ENCODE results near the gene ST8SIA6.

Gene ST8SIA6

DNA sequence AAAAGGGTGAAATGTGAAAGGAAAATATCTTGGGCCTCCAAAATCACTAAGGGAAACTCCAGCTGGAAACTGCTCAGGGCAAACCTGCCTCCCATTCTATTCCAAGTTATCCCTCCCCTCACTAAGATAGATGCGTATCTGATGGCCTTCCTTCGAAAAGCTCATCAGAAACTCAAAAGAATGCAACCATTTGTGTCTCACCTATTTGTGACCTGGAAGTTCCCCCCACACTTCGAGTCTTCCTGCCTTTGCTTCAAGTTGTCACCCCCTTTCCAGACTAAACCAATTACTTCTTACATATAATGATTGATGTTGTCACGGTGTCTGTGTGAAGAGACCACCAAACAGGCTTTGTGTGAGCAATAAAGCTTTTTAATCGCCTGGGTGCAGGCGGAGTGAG, 69.3 kb downstream of the ST8SIA6 start:
- no peak for DNase-seq (ENCODE audit: low spot score)

DNA sequence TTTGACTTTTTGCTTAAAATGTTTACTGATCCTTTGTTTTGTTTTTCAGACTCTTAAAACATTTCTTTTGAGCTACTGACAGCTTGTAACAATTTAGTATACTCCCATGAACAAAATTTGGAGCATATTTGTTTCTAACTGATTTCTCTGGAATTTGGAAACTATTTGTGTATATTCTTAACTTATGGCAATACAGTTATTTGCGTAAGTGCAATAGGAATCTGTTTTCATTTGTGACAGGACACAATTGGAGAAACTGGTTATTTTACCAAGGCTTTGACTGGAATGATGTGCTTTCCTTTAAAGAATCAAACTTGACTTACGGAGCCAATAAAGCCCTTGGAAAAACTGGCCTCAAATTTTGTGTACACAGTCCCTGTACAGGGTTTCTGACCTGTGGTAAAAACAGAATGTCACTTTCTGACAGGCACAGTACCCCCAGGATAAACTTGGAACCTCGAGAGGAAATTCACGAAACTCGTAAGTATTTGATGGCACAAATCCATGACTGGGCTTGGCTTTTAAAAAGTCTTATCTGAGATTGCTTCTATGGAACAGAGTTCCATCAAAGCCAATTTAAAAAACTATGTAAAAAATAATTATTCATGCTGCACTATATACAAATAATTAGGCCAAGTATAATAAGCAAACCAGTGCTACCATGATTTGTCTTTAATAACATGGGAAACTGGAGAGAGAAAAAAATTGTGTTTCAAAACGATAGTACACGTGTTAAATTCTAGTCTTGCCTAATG, 70.4 kb downstream of the ST8SIA6 start:
- no peak for DNase-seq (ENCODE audit: low spot score)

- no peak for DNase-seq (ENCODE audit: low spot score)
Measured at GRCh38 chr10:17381502-17382142, 72.8 kb downstream of the ST8SIA6 start.

DNA sequence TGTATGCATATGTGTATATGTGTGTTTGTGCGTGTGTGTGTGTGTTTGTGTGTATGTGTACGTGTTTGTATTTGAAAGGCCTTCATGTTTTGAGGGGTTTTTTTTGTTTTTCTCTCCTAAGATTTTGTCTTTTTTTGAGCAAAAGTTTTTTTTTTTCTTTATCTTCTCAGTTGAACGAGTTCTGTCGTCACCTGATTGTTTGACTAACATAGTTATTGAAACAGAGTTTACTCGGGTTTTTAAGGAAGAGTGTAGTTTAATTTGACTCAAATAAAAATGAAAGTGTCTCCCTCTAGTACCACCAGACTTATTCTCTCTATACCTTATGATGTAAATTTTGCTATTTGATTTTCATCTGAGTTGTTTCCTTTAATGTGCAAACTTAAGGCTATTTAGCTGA, 73.5 kb downstream of the ST8SIA6 start:
- DNase-seq (ENCODE audit: low spot score): no peak

DNA sequence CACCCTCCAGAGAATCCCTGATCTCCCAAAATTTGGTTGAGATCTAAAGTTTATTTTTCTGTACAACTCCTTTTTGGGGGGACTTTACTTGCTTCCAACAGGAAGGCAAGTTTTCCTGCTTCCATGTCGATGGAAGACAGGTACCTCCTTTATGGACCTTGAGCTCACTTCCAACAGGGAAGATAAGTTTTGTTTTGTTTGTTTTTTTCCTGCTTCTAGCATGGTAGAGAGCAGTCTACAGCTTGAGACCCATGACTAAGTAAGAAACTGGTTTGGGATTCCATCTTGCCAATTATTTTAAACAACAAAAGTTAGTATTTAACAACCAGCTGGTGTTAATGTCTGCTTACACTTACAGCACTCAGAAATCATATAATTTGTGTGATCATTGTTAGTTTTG, 74.4 kb downstream of the ST8SIA6 start:
- no peak for DNase-seq (ENCODE audit: low spot score)

- DNase-seq (ENCODE audit: low spot score): no peak
Measured at GRCh38 chr10:17379151-17379690, 75.2 kb downstream of the ST8SIA6 start.

GRCh38 chr10:17375936-17376584, 78.3 kb downstream of the ST8SIA6 start:
- DNase-seq (ENCODE audit: low spot score): peak; percentile 15

DNA sequence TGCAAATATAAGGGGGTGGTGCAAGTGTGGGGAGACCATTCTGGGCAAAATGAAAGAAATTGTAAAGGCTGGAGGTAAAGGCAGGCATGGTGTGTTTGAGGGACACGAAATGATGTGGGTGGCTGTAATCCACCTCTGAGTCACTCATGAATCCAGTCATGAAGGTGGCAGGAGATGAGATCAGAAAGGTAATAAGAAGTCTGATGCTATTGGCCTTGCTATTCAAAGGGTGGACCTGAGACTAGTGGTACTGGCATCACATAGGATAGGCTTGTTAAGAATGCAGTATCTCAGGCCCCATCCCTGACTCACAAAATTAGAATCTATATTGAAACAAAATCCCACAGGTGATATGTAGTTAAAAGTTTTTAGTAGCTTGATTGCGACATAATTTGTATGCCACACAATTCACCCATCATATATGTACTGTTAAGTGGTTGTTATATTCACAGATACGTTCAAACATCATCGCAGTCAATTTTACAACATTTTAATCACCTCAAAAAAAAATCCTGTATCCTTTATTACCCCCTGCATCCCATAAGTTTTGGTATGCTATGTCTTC, 85.6 kb downstream of the ST8SIA6 start:
- no peak for DNase-seq (ENCODE audit: low spot score)

DNA sequence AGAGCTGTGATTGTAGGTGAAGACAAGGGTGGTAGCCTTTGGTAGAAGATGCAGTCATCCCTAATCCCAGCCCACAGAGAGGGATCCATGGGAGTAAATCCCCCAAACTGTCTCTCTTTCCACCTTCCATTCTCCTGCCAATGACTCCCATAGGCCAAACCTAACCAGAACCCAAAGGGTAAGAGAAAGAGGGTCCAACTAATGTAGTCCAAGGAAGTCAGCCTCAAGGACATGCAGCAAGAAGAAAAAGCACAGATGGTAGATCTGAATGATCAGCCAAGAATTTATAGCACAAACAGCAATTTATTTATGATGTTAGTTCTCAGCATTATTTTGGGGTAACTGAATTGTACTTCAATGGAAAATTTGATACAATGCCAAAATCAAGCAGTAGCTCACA, 87.7 kb downstream of the ST8SIA6 start:
- no peak for DNase-seq (ENCODE audit: low spot score)

- no peak for DNase-seq (ENCODE audit: low spot score)
Measured at GRCh38 chr10:17365402-17365801, 89.0 kb downstream of the ST8SIA6 start.

- DNase-seq (ENCODE audit: low spot score): no peak
Measured at GRCh38 chr10:17358461-17358860, 95.9 kb downstream of the ST8SIA6 start.

- DNase-seq (ENCODE audit: low spot score): no peak
Measured at GRCh38 chr10:17357781-17358180, 96.6 kb downstream of the ST8SIA6 start.

DNA sequence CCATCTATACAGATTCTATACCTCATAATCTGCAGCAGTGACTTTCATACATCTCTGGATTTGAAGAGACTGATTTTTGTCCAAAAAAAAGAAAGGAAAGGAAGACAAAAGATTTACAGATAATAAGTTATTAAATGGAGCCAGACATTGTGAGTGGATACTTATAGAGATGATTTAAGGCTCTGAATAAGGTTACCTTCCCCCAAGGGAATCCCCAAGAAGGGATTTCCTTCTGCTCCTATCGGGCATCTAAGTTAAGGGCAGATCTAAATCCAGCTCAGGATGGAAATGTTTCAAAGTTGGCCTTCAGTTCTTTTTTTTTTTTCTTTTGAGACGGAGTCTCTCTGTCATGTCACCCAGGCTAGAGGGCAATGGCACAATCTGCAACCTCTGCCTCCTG, 97.6 kb downstream of the ST8SIA6 start:
- DNase-seq (ENCODE audit: low spot score): no peak

- no peak for DNase-seq (ENCODE audit: low spot score)
Measured at GRCh38 chr10:17354781-17355180, 99.6 kb downstream of the ST8SIA6 start.

DNA sequence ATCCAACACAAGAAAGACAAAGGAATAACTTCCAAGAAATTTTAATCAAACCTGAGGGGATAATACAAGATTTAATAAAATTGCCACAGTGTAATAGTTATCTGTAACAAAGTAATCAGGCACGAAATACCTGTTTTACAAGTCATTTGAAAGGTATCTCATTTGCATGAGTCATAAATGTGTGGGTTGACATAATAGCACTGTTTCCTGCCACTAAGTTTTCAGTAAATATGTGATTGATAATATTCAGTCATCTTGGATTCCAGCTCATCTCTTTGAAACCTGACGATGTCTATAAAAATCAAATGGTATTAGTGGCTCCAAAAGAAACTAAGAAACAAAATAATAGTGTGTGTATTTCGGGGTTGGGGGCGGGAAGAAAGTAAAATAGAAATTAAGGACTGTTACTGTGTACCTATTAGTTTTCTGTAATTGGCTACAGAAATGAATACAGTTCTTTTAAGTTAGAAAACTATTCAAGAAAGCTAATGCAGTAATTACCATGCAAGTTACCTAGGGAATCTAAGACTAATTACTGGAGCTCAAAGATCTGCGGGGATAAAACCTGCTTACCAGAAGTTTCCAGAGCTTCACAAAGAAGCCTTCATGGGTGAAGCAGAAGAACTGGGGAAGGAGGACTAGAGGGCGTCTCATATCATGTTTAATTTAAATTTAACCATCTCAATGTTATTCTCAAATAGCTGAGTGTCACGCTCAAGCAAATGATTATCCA, 100.7 kb downstream of the ST8SIA6 start:
- no peak for DNase-seq (ENCODE audit: low spot score)

- no peak for DNase-seq (ENCODE audit: low spot score)
Measured at GRCh38 chr10:17352583-17352982, 101.8 kb downstream of the ST8SIA6 start.

DNA sequence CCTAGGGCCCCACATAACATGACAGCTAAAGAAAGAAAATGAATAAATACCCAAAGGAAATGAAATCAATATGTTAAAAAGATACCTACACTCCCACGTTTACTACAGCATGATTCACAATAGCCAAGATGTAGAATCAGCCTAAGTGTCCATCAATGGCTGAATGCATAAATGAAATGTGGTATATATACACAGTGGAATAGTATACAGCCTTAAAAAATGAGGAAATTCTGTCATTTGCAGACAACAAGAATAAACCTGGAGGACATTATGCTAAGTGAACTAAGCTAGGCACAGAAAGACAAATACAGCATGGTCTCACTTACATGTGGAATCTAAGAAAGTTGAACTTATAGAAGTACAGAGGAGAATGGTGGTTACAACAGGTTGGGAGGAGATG, 102.9 kb downstream of the ST8SIA6 start:
- DNase-seq (ENCODE audit: low spot score): no peak

DNA sequence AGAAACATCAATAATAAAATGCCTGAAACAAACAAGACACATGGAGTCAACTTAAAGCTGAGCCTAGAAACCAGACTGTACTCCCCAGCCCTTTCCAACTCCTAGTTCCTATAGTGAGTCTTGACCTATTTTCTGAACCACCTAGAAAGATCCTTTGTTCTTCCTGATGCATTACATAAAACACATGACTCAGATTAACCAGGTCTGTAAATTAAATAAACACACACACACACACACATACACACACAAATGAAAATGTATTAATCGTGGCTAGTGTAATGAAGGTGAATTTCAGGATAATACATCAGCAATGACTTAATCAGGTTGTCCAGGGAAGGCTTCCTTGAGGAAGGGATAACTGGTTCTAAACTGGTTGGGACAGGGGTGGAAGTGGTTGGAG, 104.7 kb downstream of the ST8SIA6 start:
- DNase-seq (ENCODE audit: low spot score): no peak

GRCh38 chr10:17348501-17349349, 105.7 kb downstream of the ST8SIA6 start:
- peak; percentile 81 for DNase-seq (ENCODE audit: low spot score)

- DNase-seq (ENCODE audit: low spot score): no peak
Measured at GRCh38 chr10:17348011-17348500, 106.3 kb downstream of the ST8SIA6 start.

- DNase-seq (ENCODE audit: low spot score): no peak
Measured at GRCh38 chr10:17344206-17344605, 110.2 kb downstream of the ST8SIA6 start.
